GM21619 (cell line): ENCODE measurements around the gene TRIM37.
A peak's percentile ranks its signal among the peaks of the same experiment; 100 is the strongest.

Experiments
- ATAC-seq: cut with Tn5 transposase; IDR thresholded peaks from one replicate; pipeline ENCODE4 v1.9.1; 2021; ENCODE audit not compliant: unreplicated experiment

The TRIM37 gene

GRCh38 chr17:59037960-59038359, 68.7 kb downstream of the TRIM37 start:
- ATAC-seq, result no peak

- ATAC-seq, result no peak
Observed at GRCh38 chr17:59030811-59031210, 75.9 kb downstream of the TRIM37 start.

GRCh38 chr17:59028328-59028727, 78.4 kb downstream of the TRIM37 start:
- ATAC-seq, result no peak

GRCh38 chr17:59027750-59028149, 78.9 kb downstream of the TRIM37 start:
- no peak for ATAC-seq

GRCh38 chr17:59026176-59026939, 80.3 kb downstream of the TRIM37 start:
- no peak for ATAC-seq

- no peak for ATAC-seq
Observed at GRCh38 chr17:59024916-59025315, 81.8 kb downstream of the TRIM37 start.

- ATAC-seq, result no peak
Observed at GRCh38 chr17:59018019-59018418, 88.7 kb downstream of the TRIM37 start.

- ATAC-seq, result no peak
Observed at GRCh38 chr17:59011975-59012374, 94.7 kb downstream of the TRIM37 start.

- no peak for ATAC-seq
Observed at GRCh38 chr17:59010026-59010425, 96.7 kb downstream of the TRIM37 start.

- no peak for ATAC-seq
Observed at GRCh38 chr17:59008737-59009136, 97.9 kb downstream of the TRIM37 start.

GRCh38 chr17:59007995-59008394, 98.7 kb downstream of the TRIM37 start:
- ATAC-seq, result no peak

GRCh38 chr17:59004338-59005111, 102.2 kb downstream of the TRIM37 start:
- ATAC-seq, result no peak

- ATAC-seq, result no peak
Observed at GRCh38 chr17:59003860-59004259, 102.8 kb downstream of the TRIM37 start.

GRCh38 chr17:59002848-59003247, 103.8 kb downstream of the TRIM37 start:
- ATAC-seq, result no peak

- ATAC-seq, result no peak
Observed at GRCh38 chr17:59002126-59002525, 104.6 kb downstream of the TRIM37 start.

- peak; percentile 90 for ATAC-seq
Observed at GRCh38 chr17:59001158-59001814, 105.4 kb downstream of the TRIM37 start.

GRCh38 chr17:59000022-59000421, 106.7 kb downstream of the TRIM37 start:
- no peak for ATAC-seq

- ATAC-seq, result no peak
Observed at GRCh38 chr17:58999500-58999899, 107.2 kb downstream of the TRIM37 start.

- no peak for ATAC-seq
Observed at GRCh38 chr17:58998871-58999270, 107.8 kb downstream of the TRIM37 start.

GRCh38 chr17:58997756-58998553, 108.7 kb downstream of the TRIM37 start:
- no peak for ATAC-seq

GRCh38 chr17:58996968-58997367, 109.7 kb downstream of the TRIM37 start:
- ATAC-seq, result no peak
